Measurements from ENCODE around the gene NNMT. TPM values are rescaled to one million over a fixed set of nuclear protein-coding genes. Genes with fewer than 3 reads are reported as not detected.

NNMT gene
- total and polyA plus RNA-seq, 7 donors: 165 to 3,089 (median 751) TPM

DNA sequence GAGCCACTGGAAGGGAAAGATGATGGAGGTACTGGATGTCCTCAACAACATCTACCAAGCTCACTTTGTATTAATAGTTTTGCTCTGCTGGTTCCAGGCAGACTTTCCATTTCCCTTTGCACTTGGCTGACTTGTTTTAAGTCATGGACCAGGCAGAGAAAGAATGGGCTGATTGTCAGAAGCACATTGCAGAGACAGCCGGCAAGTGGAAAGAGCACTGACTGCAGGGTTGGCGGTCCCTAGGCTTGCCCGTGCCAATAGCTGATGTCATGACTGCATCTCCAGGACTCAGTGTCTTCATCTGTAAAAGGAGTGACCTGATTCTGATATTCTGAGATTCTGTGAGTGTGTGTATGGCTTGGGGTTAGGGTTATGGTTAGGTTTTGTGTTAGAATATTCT is 20.9 kb upstream of the NNMT start:
- Histone ChIP-seq H3K9me3 (no peaks in the 10 kb centered on the region), H3K36me3 (ENCODE audit: insufficient read depth in 1 of 2, low read depth in 1 of 2) (no peaks in the 10 kb centered on the region), H3K4me3 (no peak overlapping the region), H3K4me1 (no peaks in the 10 kb centered on the region), H3K27me3 (ENCODE audit: insufficient read depth in 3 of 3, low read length in 2 of 3) (peaks cover 0 to 8% (median 0%) of the 10 kb centered on the region in 3 donors), H3K27ac (no peak overlapping the region)
- intact Hi-C loops (cut with DNase I): no loop called here
- DNase-seq (peak; percentile 67), ATAC-seq (peak in 3 of 4 donors; percentile 28 to 64 (median 34))
- 17 to 38% (median 22%) methylated on average over 3 of the region's 3 CpGs for WGBS, 3 donors
- TF ChIP-seq, protein P1, sequence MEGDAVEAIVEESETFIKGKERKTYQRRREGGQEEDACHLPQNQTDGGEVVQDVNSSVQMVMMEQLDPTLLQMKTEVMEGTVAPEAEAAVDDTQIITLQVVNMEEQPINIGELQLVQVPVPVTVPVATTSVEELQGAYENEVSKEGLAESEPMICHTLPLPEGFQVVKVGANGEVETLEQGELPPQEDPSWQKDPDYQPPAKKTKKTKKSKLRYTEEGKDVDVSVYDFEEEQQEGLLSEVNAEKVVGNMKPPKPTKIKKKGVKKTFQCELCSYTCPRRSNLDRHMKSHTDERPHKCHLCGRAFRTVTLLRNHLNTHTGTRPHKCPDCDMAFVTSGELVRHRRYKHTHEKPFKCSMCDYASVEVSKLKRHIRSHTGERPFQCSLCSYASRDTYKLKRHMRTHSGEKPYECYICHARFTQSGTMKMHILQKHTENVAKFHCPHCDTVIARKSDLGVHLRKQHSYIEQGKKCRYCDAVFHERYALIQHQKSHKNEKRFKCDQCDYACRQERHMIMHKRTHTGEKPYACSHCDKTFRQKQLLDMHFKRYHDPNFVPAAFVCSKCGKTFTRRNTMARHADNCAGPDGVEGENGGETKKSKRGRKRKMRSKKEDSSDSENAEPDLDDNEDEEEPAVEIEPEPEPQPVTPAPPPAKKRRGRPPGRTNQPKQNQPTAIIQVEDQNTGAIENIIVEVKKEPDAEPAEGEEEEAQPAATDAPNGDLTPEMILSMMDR (IDR thresholded peaks at IDR 0.05): no peak

- 49 to 54% (median 50%) methylated on average over 5 of the region's 5 CpGs for WGBS, 3 donors
- H3K36me3 ChIP-seq (ENCODE audit: insufficient read depth in 1 of 2, low read depth in 1 of 2): no peaks in the 10 kb centered on the region
- intact Hi-C loops (cut with DNase I): no loop called here
- DNase-seq (no peak), ATAC-seq (no peak)
- no peak overlapping the region for H3K27ac ChIP-seq
- H3K4me3 ChIP-seq: no peak overlapping the region
- H3K4me1 ChIP-seq: peaks cover 1% of the 10 kb centered on the region
- TF ChIP-seq, protein P1 (IDR thresholded peaks at IDR 0.05): no peak
- H3K9me3 ChIP-seq: no peaks in the 10 kb centered on the region
- peaks cover 0 to 8% (median 0%) of the 10 kb centered on the region in 3 donors for H3K27me3 ChIP-seq (ENCODE audit: insufficient read depth in 3 of 3, low read length in 2 of 3)
Observed at GRCh38 chr11:114276077-114276476, 20.1 kb upstream of the NNMT start.

- intact Hi-C loops (cut with DNase I): no loop called here
- H3K4me1 ChIP-seq: peaks cover 3% of the 10 kb centered on the region
- WGBS, 3 donors: 82 to 85% (median 84%) methylated on average over 11 of the region's 11 CpGs
- no peak overlapping the region for H3K27ac ChIP-seq
- H3K9me3 ChIP-seq: no peaks in the 10 kb centered on the region
- H3K36me3 ChIP-seq (ENCODE audit: insufficient read depth in 1 of 2, low read depth in 1 of 2): no peaks in the 10 kb centered on the region
- TF ChIP-seq, protein P1 (IDR thresholded peaks at IDR 0.05): no peak
- H3K27me3 ChIP-seq (ENCODE audit: insufficient read depth in 3 of 3, low read length in 2 of 3): peaks cover 0 to 8% (median 0%) of the 10 kb centered on the region in 3 donors
- ATAC-seq (no peak), DNase-seq (no peak)
- no peak overlapping the region for H3K4me3 ChIP-seq
Observed at GRCh38 chr11:114277637-114278341, 18.4 kb upstream of the NNMT start.

- ATAC-seq (no peak), DNase-seq (no peak)
- TF ChIP-seq, protein P1 (IDR thresholded peaks at IDR 0.05): no peak
- peaks cover 0 to 5% (median 0%) of the 10 kb centered on the region in 3 donors for H3K27me3 ChIP-seq (ENCODE audit: insufficient read depth in 3 of 3, low read length in 2 of 3)
- H3K9me3 ChIP-seq: no peaks in the 10 kb centered on the region
- H3K4me3 ChIP-seq: no peak overlapping the region
- no peaks in the 10 kb centered on the region for H3K36me3 ChIP-seq (ENCODE audit: insufficient read depth in 1 of 2, low read depth in 1 of 2)
- intact Hi-C loops (cut with DNase I): no loop called here
- peaks cover 3% of the 10 kb centered on the region for H3K4me1 ChIP-seq
- no peak overlapping the region for H3K27ac ChIP-seq
- 83 to 91% (median 89%) methylated on average over 4 of the region's 4 CpGs for WGBS, 3 donors
Observed at GRCh38 chr11:114278342-114279065, 17.7 kb upstream of the NNMT start.

All from psoas muscle (tissue), 8 donors.